Measurements from ENCODE around the gene CCDC149.

DNA sequence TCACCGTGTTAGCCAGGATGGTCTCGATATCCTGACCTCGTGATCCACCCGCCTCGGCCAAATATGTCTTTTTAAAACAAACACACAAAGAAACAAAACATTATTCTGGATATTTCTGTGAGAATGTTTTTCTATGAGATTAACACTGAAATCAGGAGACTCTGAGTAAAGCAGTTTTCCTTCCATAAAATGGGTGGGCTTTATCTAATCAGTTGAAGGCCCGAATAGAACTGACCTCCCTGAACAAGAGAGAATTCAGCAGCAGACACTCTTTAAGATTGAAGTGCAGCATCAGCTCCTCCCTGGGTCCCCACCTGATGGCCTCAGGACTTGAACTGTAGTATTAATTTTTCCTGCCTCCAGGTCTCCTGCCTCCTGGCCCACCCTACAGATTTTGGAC lies 139.9 kb downstream of the CCDC149 start:
- TF ChIP-seq, protein P1, sequence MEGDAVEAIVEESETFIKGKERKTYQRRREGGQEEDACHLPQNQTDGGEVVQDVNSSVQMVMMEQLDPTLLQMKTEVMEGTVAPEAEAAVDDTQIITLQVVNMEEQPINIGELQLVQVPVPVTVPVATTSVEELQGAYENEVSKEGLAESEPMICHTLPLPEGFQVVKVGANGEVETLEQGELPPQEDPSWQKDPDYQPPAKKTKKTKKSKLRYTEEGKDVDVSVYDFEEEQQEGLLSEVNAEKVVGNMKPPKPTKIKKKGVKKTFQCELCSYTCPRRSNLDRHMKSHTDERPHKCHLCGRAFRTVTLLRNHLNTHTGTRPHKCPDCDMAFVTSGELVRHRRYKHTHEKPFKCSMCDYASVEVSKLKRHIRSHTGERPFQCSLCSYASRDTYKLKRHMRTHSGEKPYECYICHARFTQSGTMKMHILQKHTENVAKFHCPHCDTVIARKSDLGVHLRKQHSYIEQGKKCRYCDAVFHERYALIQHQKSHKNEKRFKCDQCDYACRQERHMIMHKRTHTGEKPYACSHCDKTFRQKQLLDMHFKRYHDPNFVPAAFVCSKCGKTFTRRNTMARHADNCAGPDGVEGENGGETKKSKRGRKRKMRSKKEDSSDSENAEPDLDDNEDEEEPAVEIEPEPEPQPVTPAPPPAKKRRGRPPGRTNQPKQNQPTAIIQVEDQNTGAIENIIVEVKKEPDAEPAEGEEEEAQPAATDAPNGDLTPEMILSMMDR (conservative IDR thresholded peaks at IDR 0.05; ENCODE audit: low read length): no peak
- TF ChIP-seq EZH2phosphoT487 (IDR thresholded peaks at IDR 0.05; ENCODE audit: borderline replicate concordance, low read depth, low read length): no peak
